AG04450 (cell line): ENCODE results near the gene NDUFS8. TPM values are rescaled to one million over a fixed set of nuclear protein-coding genes. Genes with fewer than 3 reads are reported as not detected.
"Not testable (repeated sequence)": the region's sequence is repeated elsewhere in the genome, so short reads cannot be mapped to it uniquely, and the experiment has no call there.

ENCODE experiments used
- CTCF ChIA-PET: fragments of 300-600, 350-600 bp; formaldehyde crosslinking; extraction: SDS; loops from one replicate; lab custom pipeline; 2022; ENCODE audit warnings: antibody characterized with exemption, inconsistent platforms; lab: Charles Lee
- POLR2A ChIA-PET: fragments of 350-600 bp; formaldehyde crosslinking; extraction: SDS; loops from one replicate; lab custom pipeline; 2021; ENCODE audit warnings: antibody characterized with exemption, inconsistent platforms; lab: Yijun Ruan, JAX
- DNase-seq: peaks from one replicate; pipeline ENCODE4 v3.0.0-alpha.2; 2011; ENCODE audit warnings: low read depth, low spot score
- H3K27ac ChIP-seq: one replicate; pipeline ENCODE4 v1.5.1; 2012; ENCODE audit warnings: low read depth, low read length, control low read depth
- H3K27me3 ChIP-seq: one replicate; pipeline ENCODE4 v1.6.0; 2012; ENCODE audit warnings: low read length; ENCODE audit not compliant: control insufficient read depth, insufficient read depth
- H3K4me3 ChIP-seq: 2 replicates; pipeline ENCODE4 v1.5.1; 2011; ENCODE audit warnings: mild to moderate bottlenecking, low read depth, low read length, control low read depth
- H3K9me3 ChIP-seq: 2 replicates; pipeline ENCODE4 v1.5.1; 2012; ENCODE audit warnings: low read length; ENCODE audit not compliant: control insufficient read depth, insufficient read depth
- CTCF ChIP-seq: IDR thresholded peaks from 2 replicates; pipeline ENCODE4 v1.5.1; 2011; ENCODE audit warnings: low read depth, low read length, control low read depth, inconsistent platforms
- polyA plus RNA-seq: library from polyadenylated mRNA; depleted of rRNA; stranded (reverse); fragments of >200 nt; gene quantifications from 2 replicates; pipeline ENCODE4 v1.2.3, GENCODE V29; 2011

Gene NDUFS8
- polyA plus RNA-seq, 1 experiment: 42.5 TPM

- peak; percentile 45 for TF ChIP-seq CTCF
- DNase-seq, H3K27ac ChIP-seq, H3K27me3 ChIP-seq, POLR2A ChIA-PET, H3K4me3 ChIP-seq, H3K9me3 ChIP-seq: not testable (repeated sequence)
- CTCF ChIA-PET: interaction anchor here (0.6 to 1.4 kb wide), 8 partner anchors 9 to 290 kb away, joined by 3 to 11 read pairs (median 4); no protein-coding TSS in a partner anchor
These were observed 36.7 kb upstream of the NDUFS8 start for GRCh38 chr11:67993821-67994220.

- H3K4me3 ChIP-seq, H3K27me3 ChIP-seq, DNase-seq, POLR2A ChIA-PET, H3K9me3 ChIP-seq, H3K27ac ChIP-seq: not testable (repeated sequence)
- CTCF ChIA-PET: interaction anchor here (0.6 to 1.4 kb wide), 7 partner anchors 8 to 289 kb away, joined by 3 to 11 read pairs (median 4); no protein-coding TSS in a partner anchor
These were observed 36.1 kb upstream of the NDUFS8 start for GRCh38 chr11:67994387-67994786.

- CTCF ChIA-PET, H3K27ac ChIP-seq, H3K27me3 ChIP-seq, H3K4me3 ChIP-seq, H3K9me3 ChIP-seq, DNase-seq, POLR2A ChIA-PET: not testable (repeated sequence)
These were observed 35.4 kb upstream of the NDUFS8 start for GRCh38 chr11:67995129-67995528.

GRCh38 chr11:67995579-67995978 lies 34.9 kb upstream of the NDUFS8 start:
- CTCF ChIA-PET, H3K9me3 ChIP-seq, H3K27ac ChIP-seq, POLR2A ChIA-PET, DNase-seq, H3K27me3 ChIP-seq, H3K4me3 ChIP-seq: not testable (repeated sequence)

GRCh38 chr11:67996051-67996450 lies 34.4 kb upstream of the NDUFS8 start:
- H3K4me3 ChIP-seq: no peak overlapping the region
- CTCF ChIA-PET: no interaction called here
- DNase-seq: no peak
- no peak overlapping the region for H3K27ac ChIP-seq
- POLR2A ChIA-PET: no interaction called here
- peaks cover 5% of the 10 kb centered on the region; the same call in 1 of the 2 replicates for H3K9me3 ChIP-seq
- no peak for TF ChIP-seq CTCF
- peaks cover 3% of the 10 kb centered on the region for H3K27me3 ChIP-seq

- Histone ChIP-seq H3K9me3 (peaks cover 5% of the 10 kb centered on the region; the same call in 1 of the 2 replicates), H3K4me3 (no peak overlapping the region), H3K27ac (no peak overlapping the region), H3K27me3 (no peaks in the 10 kb centered on the region)
- ChIA-PET CTCF (no interaction called here), POLR2A (no interaction called here)
- no peak for TF ChIP-seq CTCF
- DNase-seq: no peak
These were observed 33.6 kb upstream of the NDUFS8 start for GRCh38 chr11:67996622-67997474.
